ENCODE data around the gene RELL1.

The RELL1 gene

GRCh38 chr4:37631551-37631950 is 54.6 kb downstream of the RELL1 start:
- Histone ChIP-seq H2AK5ac (ENCODE audit: low read length) (no peak overlapping the region), H3K79me1 (ENCODE audit: low read length) (no peaks in the 10 kb centered on the region), H3K27ac (ENCODE audit: low read depth, low read length) (no peak overlapping the region), H3K9me3 (ENCODE audit: insufficient read depth, low read depth, low read length) (no peaks in the 10 kb centered on the region), H3K9ac (ENCODE audit: low read length) (no peak overlapping the region), H3K14ac (ENCODE audit: low read length) (no peak overlapping the region), H4K8ac (ENCODE audit: low read depth, low read length) (no peak overlapping the region), H4K12ac (ENCODE audit: low read depth, low read length) (no peak overlapping the region), H4K91ac (ENCODE audit: low read depth, low read length) (no peak overlapping the region), H3K4me2 (ENCODE audit: low read length) (no peak overlapping the region), H3K4me3 (ENCODE audit: low read depth, low read length) (no peak overlapping the region), H3K79me2 (ENCODE audit: control insufficient read depth, insufficient read depth, low read length, poor library complexity) (no peaks in the 10 kb centered on the region), H2BK5ac (ENCODE audit: low read depth, low read length, poor library complexity) (no peak overlapping the region), H3K4ac (ENCODE audit: low read depth, low read length) (no peak overlapping the region), H3K18ac (ENCODE audit: low read length) (no peak overlapping the region), H2BK12ac (ENCODE audit: low read length) (no peak overlapping the region), H2BK120ac (ENCODE audit: insufficient read depth, low read length, poor library complexity) (no peak overlapping the region), H3K23ac (ENCODE audit: low read length) (no peak overlapping the region), H2AFZ (ENCODE audit: insufficient read depth, low read length, poor library complexity) (no peak overlapping the region), H3K36me3 (ENCODE audit: control insufficient read depth in 1 of 2, insufficient read depth in 2 of 2, low read length in 2 of 2) (peaks cover 6 to 12% of the 10 kb centered on the region in 2 experiments), H3K4me1 (ENCODE audit: control insufficient read depth in 1 of 2, insufficient read depth in 2 of 2, low read length in 2 of 2) (peaks cover 0 to 6% of the 10 kb centered on the region in 2 experiments), H3K27me3 (ENCODE audit: insufficient read depth, low read length) (no peaks in the 10 kb centered on the region)
- peak; percentile 73 to 86 for DNase-seq
- no CpG with 5 or more reads among the region's 2 CpGs for WGBS (ENCODE audit: extremely low coverage, insufficient coverage, insufficient read length)

DNA sequence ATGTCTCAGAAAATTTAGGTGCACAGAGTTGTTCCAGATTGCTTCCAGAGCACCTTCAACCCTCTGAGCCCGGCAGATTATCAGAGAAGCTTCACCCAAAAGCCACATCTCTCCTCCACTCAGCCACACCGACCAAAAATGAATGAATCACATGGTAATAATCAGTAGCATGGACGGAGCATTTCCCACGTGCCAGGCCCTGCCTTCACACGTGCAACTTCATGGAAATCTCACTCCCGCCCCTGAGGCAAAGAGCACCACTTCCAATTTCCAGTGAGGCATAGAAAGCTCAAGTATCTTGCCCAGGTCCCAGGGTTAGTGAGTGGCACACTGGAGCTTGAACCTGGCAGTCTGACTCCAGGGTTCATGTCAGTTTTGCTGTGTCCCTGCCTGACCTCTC is 56.5 kb downstream of the RELL1 start:
- H3K14ac ChIP-seq (ENCODE audit: low read length) = no peak overlapping the region
- DNase-seq = no peak
- H3K79me1 ChIP-seq (ENCODE audit: low read length) = no peaks in the 10 kb centered on the region
- H3K4ac ChIP-seq (ENCODE audit: low read depth, low read length) = no peak overlapping the region
- H2BK5ac ChIP-seq (ENCODE audit: low read depth, low read length, poor library complexity) = no peak overlapping the region
- H3K27me3 ChIP-seq (ENCODE audit: insufficient read depth, low read length) = no peaks in the 10 kb centered on the region
- no peak overlapping the region for H3K27ac ChIP-seq (ENCODE audit: low read depth, low read length)
- no peak overlapping the region for H2BK120ac ChIP-seq (ENCODE audit: insufficient read depth, low read length, poor library complexity)
- H4K12ac ChIP-seq (ENCODE audit: low read depth, low read length) = no peak overlapping the region
- H3K4me3 ChIP-seq (ENCODE audit: low read depth, low read length) = no peak overlapping the region
- H3K9ac ChIP-seq (ENCODE audit: low read length) = no peak overlapping the region
- H3K4me1 ChIP-seq (ENCODE audit: control insufficient read depth in 1 of 2, insufficient read depth in 2 of 2, low read length in 2 of 2) = peaks cover 0 to 6% of the 10 kb centered on the region in 2 experiments
- no peaks in the 10 kb centered on the region for H3K79me2 ChIP-seq (ENCODE audit: control insufficient read depth, insufficient read depth, low read length, poor library complexity)
- H4K91ac ChIP-seq (ENCODE audit: low read depth, low read length) = no peak overlapping the region
- H3K23ac ChIP-seq (ENCODE audit: low read length) = no peak overlapping the region
- no peak overlapping the region for H3K18ac ChIP-seq (ENCODE audit: low read length)
- H2AK5ac ChIP-seq (ENCODE audit: low read length) = no peak overlapping the region
- no peaks in the 10 kb centered on the region for H3K9me3 ChIP-seq (ENCODE audit: insufficient read depth, low read depth, low read length)
- H3K4me2 ChIP-seq (ENCODE audit: low read length) = no peak overlapping the region
- peaks cover 3 to 12% of the 10 kb centered on the region in 2 experiments for H3K36me3 ChIP-seq (ENCODE audit: control insufficient read depth in 1 of 2, insufficient read depth in 2 of 2, low read length in 2 of 2)
- no peak overlapping the region for H2BK12ac ChIP-seq (ENCODE audit: low read length)
- no peak overlapping the region for H4K8ac ChIP-seq (ENCODE audit: low read depth, low read length)
- WGBS (ENCODE audit: extremely low coverage, insufficient coverage, insufficient read length) = no CpG with 5 or more reads among the region's 6 CpGs
- H2AFZ ChIP-seq (ENCODE audit: insufficient read depth, low read length, poor library complexity) = no peak overlapping the region

GRCh38 chr4:37628977-37629609 is 57.1 kb downstream of the RELL1 start:
- no peaks in the 10 kb centered on the region for H3K9me3 ChIP-seq (ENCODE audit: insufficient read depth, low read depth, low read length)
- H3K23ac ChIP-seq (ENCODE audit: low read length) = no peak overlapping the region
- peaks cover 0 to 6% of the 10 kb centered on the region in 2 experiments for H3K4me1 ChIP-seq (ENCODE audit: control insufficient read depth in 1 of 2, insufficient read depth in 2 of 2, low read length in 2 of 2)
- H2BK12ac ChIP-seq (ENCODE audit: low read length) = no peak overlapping the region
- H4K8ac ChIP-seq (ENCODE audit: low read depth, low read length) = no peak overlapping the region
- H3K27me3 ChIP-seq (ENCODE audit: insufficient read depth, low read length) = no peaks in the 10 kb centered on the region
- H3K9ac ChIP-seq (ENCODE audit: low read length) = no peak overlapping the region
- WGBS (ENCODE audit: extremely low coverage, insufficient coverage, insufficient read length) = no CpG with 5 or more reads among the region's 4 CpGs
- no peak overlapping the region for H3K4ac ChIP-seq (ENCODE audit: low read depth, low read length)
- H2AFZ ChIP-seq (ENCODE audit: insufficient read depth, low read length, poor library complexity) = no peak overlapping the region
- no peak overlapping the region for H3K27ac ChIP-seq (ENCODE audit: low read depth, low read length)
- no peak overlapping the region for H2BK120ac ChIP-seq (ENCODE audit: insufficient read depth, low read length, poor library complexity)
- no peak overlapping the region for H3K18ac ChIP-seq (ENCODE audit: low read length)
- peaks cover 2 to 10% of the 10 kb centered on the region in 2 experiments for H3K36me3 ChIP-seq (ENCODE audit: control insufficient read depth in 1 of 2, insufficient read depth in 2 of 2, low read length in 2 of 2)
- DNase-seq = peak; percentile 58 to 79
- H3K79me1 ChIP-seq (ENCODE audit: low read length) = no peaks in the 10 kb centered on the region
- H3K79me2 ChIP-seq (ENCODE audit: control insufficient read depth, insufficient read depth, low read length, poor library complexity) = no peaks in the 10 kb centered on the region
- H3K4me2 ChIP-seq (ENCODE audit: low read length) = no peak overlapping the region
- no peak overlapping the region for H3K4me3 ChIP-seq (ENCODE audit: low read depth, low read length)
- no peak overlapping the region for H4K12ac ChIP-seq (ENCODE audit: low read depth, low read length)
- H3K14ac ChIP-seq (ENCODE audit: low read length) = no peak overlapping the region
- H2AK5ac ChIP-seq (ENCODE audit: low read length) = no peak overlapping the region
- H2BK5ac ChIP-seq (ENCODE audit: low read depth, low read length, poor library complexity) = no peak overlapping the region
- H4K91ac ChIP-seq (ENCODE audit: low read depth, low read length) = no peak overlapping the region

GRCh38 chr4:37627263-37627662 is 58.9 kb downstream of the RELL1 start:
- Histone ChIP-seq H3K9me3 (ENCODE audit: insufficient read depth, low read depth, low read length) (no peaks in the 10 kb centered on the region), H3K27ac (ENCODE audit: low read depth, low read length) (no peak overlapping the region), H3K4ac (ENCODE audit: low read depth, low read length) (no peak overlapping the region), H3K9ac (ENCODE audit: low read length) (no peak overlapping the region), H4K91ac (ENCODE audit: low read depth, low read length) (no peak overlapping the region), H4K12ac (ENCODE audit: low read depth, low read length) (no peak overlapping the region), H3K79me2 (ENCODE audit: control insufficient read depth, insufficient read depth, low read length, poor library complexity) (no peaks in the 10 kb centered on the region), H2AFZ (ENCODE audit: insufficient read depth, low read length, poor library complexity) (no peak overlapping the region), H3K23ac (ENCODE audit: low read length) (no peak overlapping the region), H2AK5ac (ENCODE audit: low read length) (no peak overlapping the region), H3K4me1 (ENCODE audit: control insufficient read depth in 1 of 2, insufficient read depth in 2 of 2, low read length in 2 of 2) (peaks cover 0 to 6% of the 10 kb centered on the region in 2 experiments), H3K18ac (ENCODE audit: low read length) (no peak overlapping the region), H2BK120ac (ENCODE audit: insufficient read depth, low read length, poor library complexity) (no peak overlapping the region), H3K14ac (ENCODE audit: low read length) (no peak overlapping the region), H3K79me1 (ENCODE audit: low read length) (no peaks in the 10 kb centered on the region), H3K27me3 (ENCODE audit: insufficient read depth, low read length) (no peaks in the 10 kb centered on the region), H3K36me3 (ENCODE audit: control insufficient read depth in 1 of 2, insufficient read depth in 2 of 2, low read length in 2 of 2) (peaks cover 2 to 7% of the 10 kb centered on the region in 2 experiments), H2BK12ac (ENCODE audit: low read length) (no peak overlapping the region), H2BK5ac (ENCODE audit: low read depth, low read length, poor library complexity) (no peak overlapping the region), H3K4me2 (ENCODE audit: low read length) (no peak overlapping the region), H3K4me3 (ENCODE audit: low read depth, low read length) (no peak overlapping the region), H4K8ac (ENCODE audit: low read depth, low read length) (no peak overlapping the region)
- no CpG with 5 or more reads among the region's 3 CpGs for WGBS (ENCODE audit: extremely low coverage, insufficient coverage, insufficient read length)
- DNase-seq = no peak

Data from trophoblast cell (in vitro differentiated cells and primary cell).